Measurements from ENCODE around the gene NEAT1. TPM values are rescaled to one million over a fixed set of nuclear protein-coding genes. Genes with fewer than 3 reads are reported as not detected.

NEAT1 gene
- polyA plus RNA-seq, 3 donors = 0.90 to 293 (median 1.3) TPM

DNA sequence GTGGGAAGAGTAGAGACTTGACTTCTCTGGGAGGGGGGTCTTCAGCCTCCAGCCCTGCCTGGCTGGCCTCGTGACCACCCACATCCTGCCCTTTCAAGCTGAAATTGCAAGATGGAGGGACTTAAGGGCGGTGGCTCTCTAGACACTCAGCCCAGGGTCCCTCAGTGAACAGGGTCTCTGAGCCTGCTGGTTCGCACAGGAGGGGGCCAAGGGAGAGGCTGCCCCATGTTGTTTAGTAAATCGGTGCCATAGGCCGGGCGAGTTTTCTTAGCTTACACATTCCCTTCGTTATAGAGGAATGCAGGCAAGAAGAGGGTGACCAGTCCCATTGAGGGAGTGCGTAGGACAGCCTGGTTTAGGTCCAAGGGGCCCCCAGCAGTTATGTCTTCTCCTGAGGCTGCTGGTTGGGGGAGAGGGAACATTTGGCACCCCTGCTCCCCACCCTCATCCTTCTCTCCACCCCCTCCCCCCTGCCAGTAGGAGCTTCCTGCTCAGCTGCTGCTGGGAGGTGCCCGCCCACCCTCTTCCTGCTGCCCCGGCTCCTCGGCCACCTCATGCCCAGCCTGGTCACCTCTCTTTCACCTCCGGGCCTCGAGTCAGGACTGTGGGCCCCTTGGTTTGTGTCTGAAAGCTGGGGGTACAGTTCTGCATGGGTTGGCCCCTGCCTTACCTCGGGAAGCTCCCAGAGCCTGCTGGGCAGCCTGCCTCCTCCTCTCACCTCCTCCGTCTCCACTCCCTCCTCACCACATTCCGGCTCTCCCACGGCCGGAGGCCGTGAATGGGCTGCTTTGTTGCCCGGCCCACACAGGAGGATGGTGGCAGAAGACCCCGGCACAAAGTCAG lies 32.3 kb upstream of the NEAT1 start:
- H3K36me3 Mint-ChIP-seq = peaks cover 31 to 67% of the 10 kb centered on the region in 2 donors
- intact Hi-C loops (cut with micrococcal nuclease) = no loop called here
- H3K27me3 Mint-ChIP-seq (ENCODE audit: low read depth in 3 of 3) = no peaks in the 10 kb centered on the region
- H3K27ac Mint-ChIP-seq = peak overlapping the region in 2 of 7 donors; percentile 18 to 66
- Histone ChIP-seq H3K27me3 (ENCODE audit: control insufficient read depth in 2 of 2, insufficient read depth in 2 of 2, low read length in 2 of 2) (no peaks in the 10 kb centered on the region), H3K4me1 (ENCODE audit: control insufficient read depth in 1 of 2, insufficient read depth in 2 of 2, low read length in 2 of 2) (peaks cover 30 to 41% of the 10 kb centered on the region in 2 donors), H3K36me3 (replicated peaks in 1 of 2; ENCODE audit: control insufficient read depth in 1 of 2, insufficient read depth in 2 of 2, low read length in 2 of 2) (peaks cover 47 to 68% of the 10 kb centered on the region in 2 donors), H3K9me3 (replicated peaks in 1 of 2; ENCODE audit: control insufficient read depth in 1 of 2, insufficient read depth in 1 of 2, low read length in 2 of 2) (no peaks in the 10 kb centered on the region), H4K20me1 (ENCODE audit: insufficient read depth, low read length) (peaks cover 59% of the 10 kb centered on the region), H3K79me2 (ENCODE audit: insufficient read depth, low read length) (peaks cover 58% of the 10 kb centered on the region), H3K4me3 (replicated peaks in 1 of 3; ENCODE audit: low read depth in 2 of 3, low read length in 3 of 3) (no peak overlapping the region), H3K27ac (ENCODE audit: low read depth in 1 of 2, low read length in 2 of 2) (no peak overlapping the region), H3K9ac (ENCODE audit: insufficient read depth, low read length, poor library complexity, severe bottlenecking) (no peak overlapping the region), H3K4me2 (replicated peaks; ENCODE audit: extremely low read depth, low read length, poor library complexity, severe bottlenecking) (no peak overlapping the region), H2AFZ (ENCODE audit: insufficient read depth, low read depth, low read length, poor library complexity, severe bottlenecking) (no peak overlapping the region)
- no peak for DNase-seq
- H3K4me1 Mint-ChIP-seq = peaks cover 44% of the 10 kb centered on the region
- TF ChIP-seq, protein P1, sequence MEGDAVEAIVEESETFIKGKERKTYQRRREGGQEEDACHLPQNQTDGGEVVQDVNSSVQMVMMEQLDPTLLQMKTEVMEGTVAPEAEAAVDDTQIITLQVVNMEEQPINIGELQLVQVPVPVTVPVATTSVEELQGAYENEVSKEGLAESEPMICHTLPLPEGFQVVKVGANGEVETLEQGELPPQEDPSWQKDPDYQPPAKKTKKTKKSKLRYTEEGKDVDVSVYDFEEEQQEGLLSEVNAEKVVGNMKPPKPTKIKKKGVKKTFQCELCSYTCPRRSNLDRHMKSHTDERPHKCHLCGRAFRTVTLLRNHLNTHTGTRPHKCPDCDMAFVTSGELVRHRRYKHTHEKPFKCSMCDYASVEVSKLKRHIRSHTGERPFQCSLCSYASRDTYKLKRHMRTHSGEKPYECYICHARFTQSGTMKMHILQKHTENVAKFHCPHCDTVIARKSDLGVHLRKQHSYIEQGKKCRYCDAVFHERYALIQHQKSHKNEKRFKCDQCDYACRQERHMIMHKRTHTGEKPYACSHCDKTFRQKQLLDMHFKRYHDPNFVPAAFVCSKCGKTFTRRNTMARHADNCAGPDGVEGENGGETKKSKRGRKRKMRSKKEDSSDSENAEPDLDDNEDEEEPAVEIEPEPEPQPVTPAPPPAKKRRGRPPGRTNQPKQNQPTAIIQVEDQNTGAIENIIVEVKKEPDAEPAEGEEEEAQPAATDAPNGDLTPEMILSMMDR (IDR thresholded peaks at IDR 0.05) = no peak
- 79% methylated on average over 8 of the region's 21 CpGs for WGBS (ENCODE audit: insufficient coverage)
- H3K4me3 Mint-ChIP-seq = no peak overlapping the region
- H3K9me3 Mint-ChIP-seq = no peaks in the 10 kb centered on the region

DNA sequence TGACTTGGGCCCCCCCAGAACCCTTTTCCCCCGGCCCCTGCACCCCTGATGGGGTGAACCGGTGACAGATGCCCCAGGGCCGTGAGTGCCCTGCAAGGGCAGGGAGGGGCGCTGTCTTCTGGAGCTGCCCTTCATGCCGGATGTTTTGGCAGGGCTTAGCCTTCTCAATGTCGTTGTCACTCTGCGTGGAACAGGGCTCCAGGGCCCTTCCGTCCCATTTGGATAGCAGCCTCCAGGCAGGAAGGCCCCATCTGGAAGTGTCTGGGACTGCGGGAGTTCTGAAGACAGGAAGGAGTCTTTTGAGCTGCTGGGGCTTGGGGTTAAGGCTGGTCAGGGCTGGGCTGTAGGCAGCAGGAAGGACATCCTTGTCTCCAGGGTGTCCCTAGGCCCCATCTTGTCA lies 31.6 kb upstream of the NEAT1 start:
- no peak overlapping the region for H3K4me2 ChIP-seq (replicated peaks; ENCODE audit: extremely low read depth, low read length, poor library complexity, severe bottlenecking)

More for the DNA sequence above, 31.6 kb upstream of the NEAT1 start:
- Histone ChIP-seq H2AFZ (ENCODE audit: insufficient read depth, low read depth, low read length, poor library complexity, severe bottlenecking) (no peak overlapping the region), H3K27ac (ENCODE audit: low read depth in 1 of 2, low read length in 2 of 2) (no peak overlapping the region), H3K27me3 (ENCODE audit: control insufficient read depth in 2 of 2, insufficient read depth in 2 of 2, low read length in 2 of 2) (no peaks in the 10 kb centered on the region), H3K79me2 (ENCODE audit: insufficient read depth, low read length) (peaks cover 58% of the 10 kb centered on the region), H3K9me3 (replicated peaks in 1 of 2; ENCODE audit: control insufficient read depth in 1 of 2, insufficient read depth in 1 of 2, low read length in 2 of 2) (no peaks in the 10 kb centered on the region), H4K20me1 (ENCODE audit: insufficient read depth, low read length) (peaks cover 62% of the 10 kb centered on the region), H3K36me3 (replicated peaks in 1 of 2; ENCODE audit: control insufficient read depth in 1 of 2, insufficient read depth in 2 of 2, low read length in 2 of 2) (peaks cover 53 to 75% of the 10 kb centered on the region in 2 donors), H3K9ac (ENCODE audit: insufficient read depth, low read length, poor library complexity, severe bottlenecking) (no peak overlapping the region), H3K4me1 (ENCODE audit: control insufficient read depth in 1 of 2, insufficient read depth in 2 of 2, low read length in 2 of 2) (peaks cover 24 to 34% of the 10 kb centered on the region in 2 donors), H3K4me3 (replicated peaks in 1 of 3; ENCODE audit: low read depth in 2 of 3, low read length in 3 of 3) (no peak overlapping the region)
- DNase-seq = no peak
- TF ChIP-seq, protein P1 (IDR thresholded peaks at IDR 0.05) = no peak
- H3K36me3 Mint-ChIP-seq = peaks cover 35 to 74% of the 10 kb centered on the region in 2 donors
- H3K4me3 Mint-ChIP-seq = no peak overlapping the region
- H3K27ac Mint-ChIP-seq = no peak overlapping the region
- 95% methylated on average over 9 of the region's 9 CpGs for WGBS (ENCODE audit: insufficient coverage)
- peaks cover 38% of the 10 kb centered on the region for H3K4me1 Mint-ChIP-seq
- H3K9me3 Mint-ChIP-seq = no peaks in the 10 kb centered on the region
- intact Hi-C loops (cut with micrococcal nuclease) = no loop called here
- H3K27me3 Mint-ChIP-seq (ENCODE audit: low read depth in 3 of 3) = no peaks in the 10 kb centered on the region

Measured in CD14-positive monocyte (primary cell).